ENCODE measurements around the gene CLEC3A.
"Not testable (repeated sequence)": the region's sequence is repeated elsewhere in the genome, so short reads cannot be mapped to it uniquely, and the experiment has no call there.

The CLEC3A gene, protein sequence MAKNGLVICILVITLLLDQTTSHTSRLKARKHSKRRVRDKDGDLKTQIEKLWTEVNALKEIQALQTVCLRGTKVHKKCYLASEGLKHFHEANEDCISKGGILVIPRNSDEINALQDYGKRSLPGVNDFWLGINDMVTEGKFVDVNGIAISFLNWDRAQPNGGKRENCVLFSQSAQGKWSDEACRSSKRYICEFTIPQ

DNA sequence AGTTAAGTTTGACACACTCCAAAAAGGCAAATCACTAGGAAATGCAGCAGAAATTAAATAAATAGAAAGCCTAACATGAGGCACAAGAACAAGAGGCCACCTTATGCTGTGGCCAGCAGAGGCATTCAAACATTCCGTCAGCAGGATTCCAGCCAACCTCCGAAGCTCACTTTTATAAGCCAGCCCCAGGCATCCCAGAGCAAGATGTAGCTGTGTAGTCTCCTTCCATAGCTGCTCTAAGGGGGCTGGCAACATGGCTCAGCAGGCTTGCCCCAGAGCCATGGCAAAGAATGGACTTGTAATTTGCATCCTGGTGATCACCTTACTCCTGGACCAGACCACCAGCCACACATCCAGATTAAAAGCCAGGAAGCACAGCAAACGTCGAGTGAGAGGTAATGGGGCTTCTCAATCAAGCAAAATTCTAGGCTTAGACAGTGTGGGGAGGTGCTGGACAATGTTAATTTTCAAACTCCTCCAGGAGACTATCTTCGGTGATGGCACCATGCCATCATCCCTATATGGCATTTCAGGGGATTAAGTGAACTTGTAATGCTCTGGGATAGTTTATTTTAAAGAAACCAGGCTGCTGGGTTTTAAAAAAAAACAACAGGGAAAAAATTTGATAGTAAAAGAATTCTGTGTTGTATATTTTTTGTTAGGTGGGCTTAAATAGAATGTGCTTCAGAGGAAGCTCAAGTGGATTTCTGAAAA, at the start of gene CLEC3A:
TSS of gene CLEC3A (plus strand) at position 202 of the 714 bp plus-strand sequence. CDS start at position 281, 79 bp downstream.
- no peak for DNase-seq (ENCODE audit: low spot score)

DNA sequence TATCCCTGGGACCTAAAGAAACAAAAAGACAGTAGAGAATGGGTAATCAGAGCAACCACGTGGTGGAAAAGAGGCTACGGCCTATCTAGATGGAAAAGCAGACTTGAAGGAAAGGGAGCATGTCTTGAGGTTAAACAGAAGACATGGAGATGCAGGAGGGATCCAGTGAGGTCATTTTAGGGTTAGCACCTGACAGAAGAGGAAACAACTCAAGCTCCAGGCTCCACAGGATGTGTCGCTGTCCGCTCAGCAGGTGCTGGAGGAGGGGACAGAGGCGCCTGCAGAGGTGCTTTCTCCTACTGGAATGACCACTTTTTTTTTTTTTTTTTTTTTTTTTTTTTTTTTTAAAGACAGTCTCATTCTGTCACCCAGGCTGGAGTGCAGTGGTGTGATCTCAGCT, 47.5 kb upstream of the CLEC3A start:
- no peak for DNase-seq (ENCODE audit: low spot score)

GRCh38 chr16:77975942-77976341, 46.4 kb upstream of the CLEC3A start:
- DNase-seq (ENCODE audit: low spot score) = no peak

GRCh38 chr16:77977339-77977738, 45.0 kb upstream of the CLEC3A start:
- no peak for DNase-seq (ENCODE audit: low spot score)

GRCh38 chr16:77985111-77985510, 37.2 kb upstream of the CLEC3A start:
- no peak for DNase-seq (ENCODE audit: low spot score)

DNA sequence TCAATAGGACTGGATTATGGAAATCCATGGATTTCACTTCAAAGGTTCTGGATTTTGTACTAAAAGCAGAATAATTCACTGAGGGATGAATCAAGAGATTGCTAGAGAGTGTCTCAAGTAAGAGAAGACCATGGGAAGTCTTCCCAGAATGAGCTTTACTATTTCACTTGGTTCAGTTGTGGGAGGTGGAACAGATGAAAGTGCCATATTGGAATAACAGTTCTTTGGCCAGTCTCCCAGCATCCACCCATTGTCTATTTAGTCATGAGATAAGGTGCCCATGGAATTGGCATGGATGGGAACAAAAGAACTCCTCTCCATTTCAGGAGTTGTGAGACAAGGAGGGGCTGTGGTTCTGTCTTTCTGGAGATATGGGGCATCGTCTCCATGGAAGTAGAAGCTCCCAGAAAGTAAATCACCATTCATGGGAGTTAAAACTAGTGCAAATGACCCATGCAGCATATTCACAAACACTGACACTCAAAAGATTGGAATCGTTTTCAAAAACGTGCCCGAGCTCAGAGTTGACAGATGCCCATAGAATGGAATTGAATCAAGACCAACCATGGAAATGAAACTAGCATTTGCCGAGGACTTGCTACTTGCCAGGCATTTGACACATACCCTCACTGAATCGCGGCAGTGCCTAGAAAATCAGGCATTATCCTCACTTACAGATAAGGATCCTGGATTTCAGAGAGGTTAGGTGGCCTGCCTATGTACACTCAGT, 36.2 kb upstream of the CLEC3A start:
- no peak for DNase-seq (ENCODE audit: low spot score)

DNA sequence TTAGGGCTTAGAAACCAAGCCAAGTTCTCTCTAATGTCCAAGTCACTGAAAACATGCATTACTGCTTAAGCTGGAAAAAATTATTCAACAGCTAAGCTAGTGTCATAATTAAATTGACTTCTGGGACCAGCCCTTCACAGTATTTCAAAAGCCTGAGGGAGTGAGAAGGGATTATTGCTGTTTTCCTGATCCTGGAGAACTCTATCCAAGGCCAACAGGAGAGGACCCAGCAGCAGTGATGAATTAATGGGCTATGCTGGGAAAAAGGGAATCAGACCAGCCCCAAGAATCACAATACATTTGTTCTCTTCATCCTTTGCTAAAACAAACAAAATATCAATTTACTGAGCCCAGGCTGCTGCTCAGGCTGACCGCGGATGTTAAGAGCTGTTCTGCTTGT, 34.5 kb upstream of the CLEC3A start:
- DNase-seq (ENCODE audit: low spot score) = no peak

GRCh38 chr16:77989846-77990245, 32.5 kb upstream of the CLEC3A start:
- DNase-seq (ENCODE audit: low spot score) = no peak

DNA sequence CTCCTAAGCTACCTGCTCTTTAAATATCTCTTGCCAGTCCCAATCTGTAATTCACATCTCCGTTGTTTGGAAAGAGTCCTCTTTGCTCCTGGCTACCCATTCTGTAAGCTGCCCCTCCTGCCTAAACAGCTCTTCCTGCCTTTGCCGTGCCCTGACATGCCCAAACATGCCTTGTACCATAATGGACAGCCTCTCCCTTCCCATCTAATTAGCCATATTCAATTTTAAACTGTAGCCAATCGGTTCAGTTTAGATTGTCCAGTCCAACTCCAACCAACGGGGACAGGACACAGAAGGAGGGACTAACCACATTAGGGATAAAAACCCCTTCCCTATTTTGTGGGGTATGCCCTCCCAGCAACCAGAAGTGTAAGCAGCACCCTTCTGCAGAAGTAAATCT, 30.6 kb upstream of the CLEC3A start:
- no peak for DNase-seq (ENCODE audit: low spot score)

DNA sequence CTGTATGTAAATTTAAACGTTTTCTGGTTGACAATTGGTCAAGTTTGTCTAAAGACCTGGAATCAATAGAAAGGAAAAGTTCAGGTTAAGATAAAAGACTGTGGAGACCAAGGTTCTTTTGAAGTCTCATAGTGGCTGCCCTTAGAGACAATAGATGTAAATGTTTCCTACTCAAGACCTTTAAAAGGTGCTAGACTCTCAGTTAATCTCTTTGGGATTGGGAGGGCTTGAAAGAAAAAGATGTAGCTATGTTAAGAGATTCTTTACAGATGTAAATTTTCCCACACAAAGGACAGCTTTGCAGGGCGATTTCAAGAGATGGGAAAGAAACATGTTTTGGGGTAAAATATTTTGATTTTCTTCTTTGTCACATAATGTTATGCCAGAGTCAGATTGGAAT, 30.0 kb upstream of the CLEC3A start:
- DNase-seq (ENCODE audit: low spot score) = not testable (repeated sequence)

- DNase-seq (ENCODE audit: low spot score) = peak; percentile 31
Measured at GRCh38 chr16:77993111-77993985, 29.0 kb upstream of the CLEC3A start.

DNA sequence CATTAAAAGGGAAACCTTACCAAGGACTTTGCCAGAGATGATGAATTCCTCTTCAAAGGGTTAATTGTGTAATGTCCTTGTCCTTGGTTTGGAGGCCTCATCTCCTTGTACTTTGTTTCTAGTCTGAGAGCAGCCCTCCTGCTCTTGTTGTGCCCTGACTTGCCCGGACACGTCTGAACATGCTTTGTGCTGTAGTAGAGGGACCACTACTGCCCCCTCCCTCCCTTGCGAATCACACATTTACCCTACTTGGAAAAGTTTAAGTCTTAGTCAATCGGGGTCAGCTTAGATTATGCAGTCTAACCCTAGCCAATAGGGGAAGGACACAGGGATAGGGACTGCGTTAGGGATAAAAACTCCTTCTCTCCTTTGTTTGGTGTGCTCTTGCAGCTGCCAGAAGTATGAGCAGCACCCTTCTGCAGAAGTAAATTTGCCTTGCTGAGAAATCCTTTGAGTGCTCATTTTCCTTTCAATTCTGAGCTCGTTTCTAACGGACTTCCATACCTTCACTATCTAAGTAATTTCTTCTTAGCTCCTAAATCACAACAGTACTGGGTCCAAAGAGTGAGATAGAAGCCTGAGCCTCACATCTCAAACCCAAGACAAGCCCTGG, 26.4 kb upstream of the CLEC3A start:
- no peak for DNase-seq (ENCODE audit: low spot score)

GRCh38 chr16:77998350-77999023, 23.9 kb upstream of the CLEC3A start:
- no peak for DNase-seq (ENCODE audit: low spot score)

DNA sequence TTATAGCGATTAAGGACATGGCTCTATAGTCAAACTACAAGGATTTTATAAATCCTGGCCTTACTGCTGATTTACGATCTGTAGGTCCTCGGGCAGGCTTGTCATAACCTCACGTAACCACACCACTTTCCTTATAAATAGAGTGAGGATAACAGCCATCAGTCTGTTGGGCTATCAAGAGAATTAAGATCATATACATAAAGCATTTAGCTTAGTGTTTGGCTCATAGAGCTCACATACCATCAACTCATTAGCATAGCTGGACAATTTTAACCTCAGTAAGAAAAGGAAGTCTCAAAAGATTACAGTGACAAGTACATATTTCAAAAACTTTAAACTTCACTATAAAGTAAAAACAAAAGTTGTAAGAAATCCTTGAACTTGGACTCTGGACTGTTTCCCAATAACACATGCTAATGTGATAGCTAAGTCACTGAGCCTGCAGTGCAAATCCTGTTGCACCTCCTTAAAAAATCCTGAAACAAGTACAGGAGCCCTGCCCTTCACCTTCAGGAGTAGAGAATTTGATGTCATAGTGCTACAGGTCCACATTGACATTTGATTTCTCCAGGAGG, 20.8 kb upstream of the CLEC3A start:
- DNase-seq (ENCODE audit: low spot score) = no peak

GRCh38 chr16:78002915-78003538, 19.3 kb upstream of the CLEC3A start:
- peak; percentile 85 for DNase-seq (ENCODE audit: low spot score)

GRCh38 chr16:78004517-78004916, 17.8 kb upstream of the CLEC3A start:
- no peak for DNase-seq (ENCODE audit: low spot score)

GRCh38 chr16:78005881-78006280, 16.5 kb upstream of the CLEC3A start:
- DNase-seq (ENCODE audit: low spot score) = no peak

DNA sequence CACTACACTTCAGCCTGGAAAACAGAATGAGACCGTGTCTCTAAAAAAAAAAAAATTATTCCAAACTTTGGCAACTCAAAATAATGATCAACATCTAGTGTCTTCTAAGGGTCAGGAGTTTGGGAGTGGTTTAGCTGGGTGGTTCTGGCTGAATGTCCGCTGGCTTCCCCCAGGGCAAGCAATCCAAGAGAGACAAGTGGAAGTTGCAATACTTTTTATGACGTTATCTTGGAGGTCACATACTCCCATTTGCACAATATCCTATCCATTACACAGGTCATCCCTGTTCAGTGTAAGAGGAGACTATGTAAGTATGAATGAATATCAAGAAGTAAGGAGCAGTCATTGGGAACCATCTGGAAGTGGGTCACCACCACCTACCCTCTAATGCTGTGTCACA, 15.2 kb upstream of the CLEC3A start:
- no peak for DNase-seq (ENCODE audit: low spot score)

DNA sequence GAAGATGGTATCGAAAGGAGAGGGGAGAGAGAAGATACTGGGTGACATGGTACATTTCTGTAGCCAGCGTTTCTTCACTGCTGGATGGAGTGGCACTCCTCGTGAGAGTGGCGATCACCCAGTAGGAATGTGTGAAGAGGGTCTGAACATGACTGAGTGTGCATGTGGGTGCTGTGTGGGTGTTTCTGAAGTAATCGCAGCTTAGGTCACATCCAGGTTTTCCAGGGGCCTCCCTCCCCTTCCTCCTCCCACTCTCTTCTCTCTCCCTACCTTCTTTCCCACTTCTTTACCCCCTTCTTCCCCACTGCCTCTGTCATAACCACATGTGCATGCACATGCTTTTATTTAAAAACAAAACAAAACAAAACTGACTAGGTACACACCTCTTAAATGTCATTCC, 1.8 kb downstream of the CLEC3A start:
- DNase-seq (ENCODE audit: low spot score) = no peak

DNA sequence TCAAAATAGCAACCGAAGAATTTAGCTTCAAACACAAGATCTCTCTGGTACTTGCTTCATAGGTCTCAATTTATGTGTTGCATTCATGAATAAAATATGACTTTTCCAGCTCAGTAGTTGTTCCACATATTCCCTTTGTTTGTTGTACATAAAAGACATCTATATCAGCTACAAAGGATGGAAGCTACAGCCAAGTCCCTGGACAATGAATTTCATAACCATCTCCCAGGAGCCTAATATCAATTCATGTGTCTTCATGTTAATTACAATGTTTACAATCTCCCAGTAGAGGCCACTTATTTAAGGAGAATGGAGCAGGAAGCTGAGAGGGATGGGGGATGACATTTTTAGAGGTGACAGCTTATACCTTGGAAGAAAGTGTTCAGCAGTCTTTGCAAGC, 3.3 kb downstream of the CLEC3A start:
- no peak for DNase-seq (ENCODE audit: low spot score)
